Astrocyte of the cerebellum (primary cell): ENCODE data around the gene BACH2.
"Not testable (repeated sequence)": the region's sequence is repeated elsewhere in the genome, so short reads cannot be mapped to it uniquely, and the experiment has no call there.

Source experiments
- DNase-seq: peaks from one replicate; pipeline ENCODE4 v3.0.0-alpha.2; 2011; ENCODE audit warnings: low read depth
- H3K4me3 ChIP-seq: 2 replicates; pipeline ENCODE4 v1.5.1; 2011; ENCODE audit warnings: mild to moderate bottlenecking, low read depth, low read length, moderate library complexity
- CTCF ChIP-seq: IDR thresholded peaks from 2 replicates; pipeline ENCODE4 v1.5.1; 2012; ENCODE audit warnings: low read length, low read depth, moderate library complexity, mild to moderate bottlenecking; ENCODE audit errors: missing control alignments
- in situ Hi-C: cut with HindIII; loops from 2 replicates; pipeline ENCODE4 v1.10.0; 2017; ENCODE audit warnings: low sequenced_read_pairs

The BACH2 gene

GRCh38 chr6:90035047-90035723 lies 261.5 kb downstream of the BACH2 start:
- no peak overlapping the region for H3K4me3 ChIP-seq
- TF ChIP-seq CTCF, result no peak
- no peak for DNase-seq
- in situ Hi-C loops, result no loop called here

- H3K4me3 ChIP-seq, result no peak overlapping the region
- no peak for TF ChIP-seq CTCF
- no peak for DNase-seq
- in situ Hi-C loops, result no loop called here
Measured at GRCh38 chr6:90033746-90034271, 262.8 kb downstream of the BACH2 start.

DNA sequence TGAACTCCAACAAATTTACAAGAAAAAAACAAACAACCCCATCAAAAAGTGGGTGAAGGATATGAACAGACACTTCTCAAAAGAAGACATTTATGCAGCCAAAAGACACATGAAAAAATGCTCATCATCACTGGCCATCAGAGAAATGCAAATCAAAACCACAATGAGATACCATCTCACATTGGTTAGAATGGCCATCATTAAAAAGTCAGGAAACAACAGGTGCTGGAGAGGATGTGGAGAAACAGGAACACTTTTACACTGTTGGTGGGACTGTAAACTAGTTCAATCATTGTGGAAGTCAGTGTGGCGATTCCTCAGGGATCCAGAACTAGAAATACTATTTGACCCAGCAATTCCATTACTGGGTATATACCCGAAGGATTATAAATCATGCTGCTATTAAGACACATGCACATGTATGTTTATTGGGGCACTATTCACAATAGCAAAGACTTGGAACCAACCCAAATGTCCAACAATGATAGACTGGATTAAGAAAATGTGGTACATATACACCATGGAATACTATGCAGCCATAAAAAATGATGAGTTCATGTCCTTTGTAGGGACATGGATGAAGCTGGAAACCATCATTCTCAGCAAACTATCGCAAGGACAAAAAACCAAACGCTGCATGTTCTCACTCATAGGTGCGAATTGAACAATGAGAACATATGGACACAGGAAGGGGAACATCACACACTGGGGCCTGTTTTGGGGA lies 264.0 kb downstream of the BACH2 start:
- DNase-seq, in situ Hi-C loops, H3K4me3 ChIP-seq: not testable (repeated sequence)

GRCh38 chr6:90028995-90029635 lies 267.5 kb downstream of the BACH2 start:
- in situ Hi-C loops, result no loop called here
- no peak for DNase-seq
- TF ChIP-seq CTCF, result no peak
- H3K4me3 ChIP-seq, result no peak overlapping the region

DNA sequence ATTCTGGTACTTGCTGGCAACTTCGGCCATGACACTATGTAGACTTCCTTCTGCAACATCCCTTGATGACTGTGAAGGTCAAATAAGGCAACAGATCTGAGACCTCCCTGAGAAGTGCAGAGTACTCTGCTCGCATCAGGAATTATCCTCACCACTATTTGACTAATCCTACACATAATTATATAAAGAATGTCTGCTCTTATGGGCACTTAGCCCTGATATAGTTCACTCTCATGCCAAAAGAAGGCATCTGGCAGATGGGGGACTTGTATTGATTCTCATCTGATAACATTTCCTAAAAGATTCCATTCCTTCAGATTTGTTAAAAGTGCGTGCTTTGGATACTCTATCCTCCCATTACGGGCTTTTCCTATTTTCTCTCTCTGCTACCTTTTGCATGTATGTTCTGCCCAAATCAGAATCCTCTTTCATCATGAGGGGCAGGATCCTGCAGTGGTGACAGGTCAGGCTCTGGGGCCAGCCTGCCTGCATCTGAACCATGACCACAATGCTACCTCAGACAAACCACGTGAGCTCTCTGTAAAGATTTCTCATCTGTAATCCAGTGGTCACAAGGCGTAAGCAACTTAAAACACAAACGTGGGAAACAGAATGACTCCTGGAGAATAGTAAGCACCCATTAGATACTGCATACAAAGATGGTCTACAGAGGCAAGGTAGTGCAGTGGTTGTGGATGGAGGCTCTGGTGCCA lies 268.4 kb downstream of the BACH2 start:
- TF ChIP-seq CTCF, result no peak
- no peak overlapping the region for H3K4me3 ChIP-seq
- no peak for DNase-seq
- in situ Hi-C loops, result no loop called here

DNA sequence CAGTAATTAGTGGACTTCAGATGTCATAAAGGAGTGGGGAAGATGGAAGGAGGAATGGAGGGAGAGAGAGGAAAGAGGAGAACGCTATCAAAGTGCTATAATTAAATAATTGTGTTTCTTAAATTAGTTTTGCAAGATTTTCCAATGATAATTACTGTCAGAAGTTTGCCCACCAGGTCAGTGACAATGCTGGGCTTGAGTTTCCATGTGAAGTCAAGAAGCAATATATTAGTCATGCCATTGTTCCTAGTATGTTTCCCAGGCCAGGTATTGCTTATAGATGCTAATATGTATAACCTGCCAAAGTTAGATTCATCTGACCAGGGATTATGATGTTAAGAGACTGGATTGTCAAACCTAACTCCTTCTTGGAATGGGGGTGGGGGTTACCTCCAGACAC lies 270.4 kb downstream of the BACH2 start:
- in situ Hi-C loops, result no loop called here
- no peak for DNase-seq
- TF ChIP-seq CTCF, result no peak
- H3K4me3 ChIP-seq, result no peak overlapping the region
